Astrocyte of the spinal cord (primary cell): ENCODE data around the gene SASH1.
A peak's percentile ranks its signal among the peaks of the same experiment; 100 is the strongest.

Experiments used
- DNase-seq: peaks from one replicate; pipeline ENCODE4 v3.0.0; 2011; ENCODE audit warnings: low read depth, low spot score
- H3K4me3 ChIP-seq: 2 replicates; pipeline ENCODE4 v1.5.1; 2011; ENCODE audit warnings: low read depth, mild to moderate bottlenecking, low read length, moderate library complexity
- in situ Hi-C: cut with HindIII; loops from 2 replicates; pipeline ENCODE4 v1.10.0; 2017; ENCODE audit warnings: low sequenced_read_pairs
- TF ChIP-seq, protein P1 (sequence below): IDR thresholded peaks from 2 replicates; pipeline ENCODE4 v1.5.1; 2012; ENCODE audit warnings: low read depth, mild to moderate bottlenecking, low read length, inconsistent platforms

The SASH1 gene

DNA sequence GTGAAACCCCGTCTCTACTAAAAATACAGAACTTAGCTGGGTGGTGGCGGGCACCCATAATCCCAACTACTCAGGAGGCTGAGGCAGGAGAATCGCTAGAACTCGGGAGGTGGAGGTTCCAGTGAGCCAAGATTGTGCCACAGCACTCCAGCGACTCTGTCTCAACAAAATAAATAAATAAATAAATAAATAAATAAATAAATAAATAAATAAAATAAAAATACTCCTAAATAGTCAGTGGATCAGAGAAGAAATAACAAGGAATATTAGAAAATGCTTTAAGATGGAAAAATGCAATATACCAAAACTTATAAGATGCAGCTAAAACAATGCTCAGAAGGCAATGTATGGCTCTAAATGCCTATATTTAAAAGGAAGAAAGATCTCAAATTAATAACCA lies 39.0 kb upstream of the SASH1 start:
- TF ChIP-seq, protein P1, sequence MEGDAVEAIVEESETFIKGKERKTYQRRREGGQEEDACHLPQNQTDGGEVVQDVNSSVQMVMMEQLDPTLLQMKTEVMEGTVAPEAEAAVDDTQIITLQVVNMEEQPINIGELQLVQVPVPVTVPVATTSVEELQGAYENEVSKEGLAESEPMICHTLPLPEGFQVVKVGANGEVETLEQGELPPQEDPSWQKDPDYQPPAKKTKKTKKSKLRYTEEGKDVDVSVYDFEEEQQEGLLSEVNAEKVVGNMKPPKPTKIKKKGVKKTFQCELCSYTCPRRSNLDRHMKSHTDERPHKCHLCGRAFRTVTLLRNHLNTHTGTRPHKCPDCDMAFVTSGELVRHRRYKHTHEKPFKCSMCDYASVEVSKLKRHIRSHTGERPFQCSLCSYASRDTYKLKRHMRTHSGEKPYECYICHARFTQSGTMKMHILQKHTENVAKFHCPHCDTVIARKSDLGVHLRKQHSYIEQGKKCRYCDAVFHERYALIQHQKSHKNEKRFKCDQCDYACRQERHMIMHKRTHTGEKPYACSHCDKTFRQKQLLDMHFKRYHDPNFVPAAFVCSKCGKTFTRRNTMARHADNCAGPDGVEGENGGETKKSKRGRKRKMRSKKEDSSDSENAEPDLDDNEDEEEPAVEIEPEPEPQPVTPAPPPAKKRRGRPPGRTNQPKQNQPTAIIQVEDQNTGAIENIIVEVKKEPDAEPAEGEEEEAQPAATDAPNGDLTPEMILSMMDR = no peak
- in situ Hi-C loops = no loop called here
- H3K4me3 ChIP-seq = no peak overlapping the region
- no peak for DNase-seq

DNA sequence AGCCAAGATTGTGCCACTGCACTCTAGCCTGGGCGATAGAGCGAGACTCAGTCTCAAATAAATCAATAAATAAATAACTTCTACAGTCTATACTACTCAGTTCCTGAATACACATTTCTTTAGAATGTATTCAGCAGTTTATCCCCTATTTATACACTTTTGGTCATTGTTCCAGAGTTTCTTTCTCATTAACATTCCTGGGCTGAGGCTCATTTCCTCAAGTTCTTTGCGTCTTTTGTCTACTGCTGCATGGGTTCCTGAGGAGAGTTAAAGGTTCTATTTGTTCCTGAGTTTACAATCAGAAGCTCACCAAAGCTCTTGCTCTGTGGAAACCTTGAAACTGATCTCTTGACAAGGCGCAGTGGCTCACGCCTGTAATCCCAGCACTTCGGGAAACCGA lies 37.7 kb upstream of the SASH1 start:
- TF ChIP-seq, protein P1 = no peak
- H3K4me3 ChIP-seq = no peak overlapping the region
- in situ Hi-C loops = no loop called here
- DNase-seq = peak; percentile 88

DNA sequence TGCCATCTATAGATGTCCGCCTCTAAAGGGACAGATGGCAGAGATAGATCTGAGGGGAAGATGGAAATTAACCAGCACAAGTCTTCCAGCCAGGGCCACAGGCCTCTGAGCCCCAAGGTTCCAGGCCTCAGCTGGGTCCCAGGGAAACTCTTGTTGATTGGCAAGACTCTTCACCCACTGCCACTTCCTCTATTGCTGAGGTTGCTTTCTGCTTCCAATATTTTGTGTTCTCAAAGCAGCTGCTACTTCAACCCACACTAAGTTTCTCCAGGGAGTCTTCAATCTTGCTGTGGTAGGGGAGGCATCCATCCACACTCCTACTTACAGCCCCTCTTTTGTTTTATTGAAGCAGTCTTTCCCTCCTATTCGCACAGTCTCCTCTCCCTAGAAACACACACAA lies 36.4 kb upstream of the SASH1 start:
- DNase-seq = no peak
- TF ChIP-seq, protein P1 = no peak
- H3K4me3 ChIP-seq = no peak overlapping the region
- in situ Hi-C loops = no loop called here

DNA sequence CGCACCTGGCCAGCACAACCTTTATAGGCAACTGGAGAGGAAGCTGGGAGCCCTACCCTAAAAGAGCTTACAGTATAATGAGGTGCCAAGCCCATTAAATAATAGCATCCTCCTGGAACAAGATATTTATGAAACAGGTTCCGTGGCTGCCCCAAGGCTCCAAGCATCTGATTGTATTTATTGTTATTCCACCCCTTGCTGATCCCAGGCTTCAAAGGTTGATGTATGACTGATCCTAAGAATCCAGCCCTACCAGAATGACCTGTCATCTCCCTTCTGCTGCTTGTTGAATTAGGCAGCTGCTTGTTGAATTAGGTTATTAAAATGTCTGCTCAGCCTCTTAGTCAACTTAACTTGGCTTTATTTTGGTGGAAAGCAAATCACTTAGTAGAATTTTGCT lies 35.2 kb upstream of the SASH1 start:
- H3K4me3 ChIP-seq = no peak overlapping the region
- TF ChIP-seq, protein P1 = no peak
- in situ Hi-C loops = no loop called here
- no peak for DNase-seq

DNA sequence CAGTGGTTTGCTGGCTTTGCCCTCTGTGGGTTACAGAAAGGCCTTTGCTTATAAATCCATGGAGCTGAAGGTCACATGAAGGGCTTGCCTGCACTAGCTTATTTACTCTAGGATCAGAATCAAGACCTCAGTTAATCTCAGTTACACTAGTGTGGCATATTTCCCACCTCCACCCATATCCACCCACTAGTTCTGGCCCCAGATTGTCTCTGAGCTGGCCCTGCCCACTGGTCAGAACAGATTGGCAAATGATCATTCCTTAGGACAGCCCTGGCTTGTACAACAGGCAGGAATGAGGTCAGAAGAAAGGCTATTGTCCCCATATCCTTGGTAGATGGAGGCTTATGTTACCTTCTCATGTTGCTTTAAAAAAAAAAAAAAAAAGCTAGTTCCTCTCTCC lies 33.3 kb upstream of the SASH1 start:
- TF ChIP-seq, protein P1 = no peak
- no peak for DNase-seq
- H3K4me3 ChIP-seq = no peak overlapping the region
- in situ Hi-C loops = no loop called here

DNA sequence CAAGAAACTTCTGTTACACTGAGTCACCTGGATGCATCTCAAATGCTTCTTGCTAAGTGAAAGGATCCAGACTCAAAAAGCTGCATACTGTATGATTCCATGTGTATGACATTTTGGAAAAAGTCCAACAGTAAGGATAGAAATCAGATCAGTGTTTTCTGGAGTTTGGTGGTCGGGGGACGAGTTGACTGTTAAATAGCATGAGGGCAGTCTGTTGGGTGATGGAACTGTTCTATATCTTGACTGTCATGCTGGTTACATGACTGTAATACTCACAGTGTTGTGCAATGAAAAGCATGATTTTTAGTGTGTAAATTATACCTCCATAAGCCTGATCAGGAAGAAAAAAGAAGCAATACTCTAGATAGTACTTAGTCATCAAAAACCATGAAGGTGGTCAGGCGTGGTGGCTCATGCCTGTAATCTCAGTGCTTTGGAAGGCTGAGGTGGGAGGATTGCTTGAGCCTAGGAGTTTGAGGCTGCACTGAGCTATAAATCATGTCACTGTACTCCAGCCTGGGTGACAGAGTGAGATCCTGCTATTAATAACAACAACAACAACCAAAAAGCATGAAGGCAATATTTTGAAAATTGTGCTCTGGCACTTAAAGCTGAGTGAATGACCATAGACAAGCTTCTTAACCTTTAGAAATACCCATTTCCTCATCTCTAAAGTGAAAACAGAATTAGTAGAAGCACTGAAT lies 30.5 kb upstream of the SASH1 start:
- in situ Hi-C loops = no loop called here
- no peak overlapping the region for H3K4me3 ChIP-seq
- no peak for DNase-seq
- TF ChIP-seq, protein P1 = no peak
